Suprapubic skin (tissue), 3 donors: Measurements from ENCODE around the gene YPEL5.

Experiments
- CTCF ChIP-seq, 2 donors: fragments of 200-600 bp in 1 of 2; fragments of 450-650 bp in 1 of 2; sonication (generic) in 1 of 2; IDR thresholded peaks; one replicate each; pipeline ENCODE4 v1.5.1; 2016 to 2019; ENCODE audit warnings: antibody characterized with exemption in 2 of 2, mild to moderate bottlenecking in 1 of 2, moderate library complexity in 1 of 2
- EP300 ChIP-seq: sonication (generic); formaldehyde crosslinking; IDR thresholded peaks from one replicate; pipeline ENCODE4 v1.6.1; 2017; ENCODE audit warnings: antibody characterized with exemption

GRCh38 chr2:30134582-30134981, 12.2 kb upstream of the YPEL5 start:
- TF ChIP-seq EP300 (no peak), CTCF (IDR thresholded peaks at IDR 0.05) (no peak)
